Measurements from ENCODE around the gene KRTAP9-3. TPM values are rescaled to one million over a fixed set of nuclear protein-coding genes. Genes with fewer than 3 reads are reported as not detected.

Gene KRTAP9-3
- total RNA-seq, 3 donors from 2014 or later: not detected

GRCh38 chr17:41196068-41196467 lies 36.2 kb upstream of the KRTAP9-3 start:
- Histone ChIP-seq H3K36me3 (no peaks in the 10 kb centered on the region), H3K27me3 (no peaks in the 10 kb centered on the region), H3K4me3 (no peak overlapping the region), H3K9me3 (no peaks in the 10 kb centered on the region), H3K4me1 (no peaks in the 10 kb centered on the region), H3K27ac (no peak overlapping the region)
- DNase-seq (ENCODE audit: low spot score in 2 of 2): no peak
- no peak for TF ChIP-seq POLR2A (IDR thresholded peaks at IDR 0.05)
- TF ChIP-seq POLR2AphosphoS5 (IDR thresholded peaks at IDR 0.05): no peak
- TF ChIP-seq CTCF (IDR thresholded peaks at IDR 0.05): no peak
- intact Hi-C loops (cut with DNase I; ENCODE audit: low total_unique reads): no loop called here

- no peak for DNase-seq (ENCODE audit: low spot score in 2 of 2)
- Histone ChIP-seq H3K9me3 (no peaks in the 10 kb centered on the region), H3K4me3 (no peak overlapping the region), H3K4me1 (no peaks in the 10 kb centered on the region), H3K27ac (no peak overlapping the region), H3K36me3 (no peaks in the 10 kb centered on the region), H3K27me3 (no peaks in the 10 kb centered on the region)
- no peak for TF ChIP-seq CTCF (IDR thresholded peaks at IDR 0.05)
- intact Hi-C loops (cut with DNase I; ENCODE audit: low total_unique reads): no loop called here
Measured at GRCh38 chr17:41199421-41200078, 32.7 kb upstream of the KRTAP9-3 start.

GRCh38 chr17:41211845-41212466 lies 20.3 kb upstream of the KRTAP9-3 start:
- Histone ChIP-seq H3K27me3 (no peaks in the 10 kb centered on the region), H3K36me3 (no peaks in the 10 kb centered on the region), H3K9me3 (no peaks in the 10 kb centered on the region), H3K4me3 (no peak overlapping the region), H3K4me1 (no peaks in the 10 kb centered on the region), H3K27ac (no peak overlapping the region)
- intact Hi-C loops (cut with DNase I; ENCODE audit: low total_unique reads): no loop called here
- no peak for DNase-seq (ENCODE audit: low spot score in 2 of 2)
- TF ChIP-seq CTCF (IDR thresholded peaks at IDR 0.05): no peak
- TF ChIP-seq POLR2A (IDR thresholded peaks at IDR 0.05): no peak
- no peak for TF ChIP-seq POLR2AphosphoS5 (IDR thresholded peaks at IDR 0.05)

- DNase-seq (ENCODE audit: low spot score in 2 of 2): no peak
- H3K27me3 ChIP-seq: no peaks in the 10 kb centered on the region
- no peak for TF ChIP-seq POLR2A (IDR thresholded peaks at IDR 0.05)
- TF ChIP-seq CTCF (IDR thresholded peaks at IDR 0.05): no peak
- TF ChIP-seq POLR2AphosphoS5 (IDR thresholded peaks at IDR 0.05): no peak
- H3K4me1 ChIP-seq: no peaks in the 10 kb centered on the region
- H3K36me3 ChIP-seq: no peaks in the 10 kb centered on the region
- no peak overlapping the region for H3K27ac ChIP-seq
- intact Hi-C loops (cut with DNase I; ENCODE audit: low total_unique reads): no loop called here
- no peak overlapping the region for H3K4me3 ChIP-seq
- H3K9me3 ChIP-seq: no peaks in the 10 kb centered on the region
Measured at GRCh38 chr17:41212524-41213169, 19.6 kb upstream of the KRTAP9-3 start.

GRCh38 chr17:41215681-41216080 lies 16.6 kb upstream of the KRTAP9-3 start:
- Histone ChIP-seq H3K36me3 (no peaks in the 10 kb centered on the region), H3K4me1 (no peaks in the 10 kb centered on the region), H3K27me3 (no peaks in the 10 kb centered on the region), H3K4me3 (no peak overlapping the region), H3K27ac (no peak overlapping the region), H3K9me3 (no peaks in the 10 kb centered on the region)
- intact Hi-C loops (cut with DNase I; ENCODE audit: low total_unique reads): no loop called here
- no peak for TF ChIP-seq POLR2AphosphoS5 (IDR thresholded peaks at IDR 0.05)
- no peak for TF ChIP-seq CTCF (IDR thresholded peaks at IDR 0.05)
- no peak for TF ChIP-seq POLR2A (IDR thresholded peaks at IDR 0.05)
- no peak for DNase-seq (ENCODE audit: low spot score in 2 of 2)

All from breast epithelium (tissue), 4 donors.